RWPE1 (cell line): ENCODE data around the gene ADIPOQ.
"Not testable (repeated sequence)": the region's sequence is repeated elsewhere in the genome, so short reads cannot be mapped to it uniquely, and the experiment has no call there.

Experiments
- CTCF ChIA-PET: fragments of 350-600 bp; sonication (Branson Sonifier 250); formaldehyde crosslinking; extraction: SDS; loops from one replicate; lab custom pipeline; 2021; lab: Yijun Ruan, JAX
- POLR2A ChIA-PET: fragments of 400-600 bp; formaldehyde crosslinking; extraction: SDS; loops from one replicate; lab custom pipeline; 2020; ENCODE audit warnings: antibody characterized with exemption; ENCODE audit not compliant: low non-redundant PET; lab: Yijun Ruan, JAX
- DNase-seq: peaks from one replicate; pipeline ENCODE4 v3.0.0; 2012; ENCODE audit warnings: low spot score
- H3K27ac ChIP-seq: fragments of 450-650 bp; 2 replicates; pipeline ENCODE4 v1.5.1; 2017
- CTCF ChIP-seq: fragments of 450-650 bp; conservative IDR thresholded peaks from 2 replicates; pipeline ENCODE4 v1.5.1; 2017; ENCODE audit warnings: low read depth, mild to moderate bottlenecking

Gene ADIPOQ

GRCh38 chr3:186821429-186822387, 20.8 kb upstream of the ADIPOQ start:
- ChIA-PET CTCF (interaction anchor here (0.5 to 1.5 kb wide), 17 partner anchors 13 to 1415 kb away, joined by 3 to 17 read pairs (median 4); partner anchors contain the start of gene ST6GAL1), POLR2A (no interaction called here)
- H3K27ac ChIP-seq = no peak overlapping the region
- TF ChIP-seq CTCF = peak; percentile 75
- no peak for DNase-seq

GRCh38 chr3:186822388-186822759, 20.1 kb upstream of the ADIPOQ start:
- H3K27ac ChIP-seq, POLR2A ChIA-PET, DNase-seq: not testable (repeated sequence)
- CTCF ChIA-PET = interaction anchor here (0.6 to 1.5 kb wide), 9 partner anchors 18 to 207 kb away, joined by 3 to 17 read pairs (median 4); partner anchors contain the start of gene ST6GAL1

- ChIA-PET CTCF (no interaction called here), POLR2A (no interaction called here)
- no peak overlapping the region for H3K27ac ChIP-seq
- DNase-seq = no peak
- no peak for TF ChIP-seq CTCF
Measured at GRCh38 chr3:186823386-186823785, 19.1 kb upstream of the ADIPOQ start.

- ChIA-PET POLR2A (no interaction called here), CTCF (interaction anchor here (0.6 to 1.5 kb wide), 2 partner anchors 40 to 208 kb away, joined by 3 to 5 read pairs; no protein-coding TSS in a partner anchor)
- DNase-seq = no peak
- no peak for TF ChIP-seq CTCF
- H3K27ac ChIP-seq = no peak overlapping the region
Measured at GRCh38 chr3:186824430-186825139, 17.9 kb upstream of the ADIPOQ start.

- ChIA-PET CTCF (interaction anchor here (1.5 kb wide), 1 partner anchor 208 kb away, joined by 5 read pairs; no protein-coding TSS in a partner anchor), POLR2A (no interaction called here)
- DNase-seq = no peak
Measured at GRCh38 chr3:186825294-186825821, 17.2 kb upstream of the ADIPOQ start.

GRCh38 chr3:186825872-186826409, 16.6 kb upstream of the ADIPOQ start:
- CTCF ChIA-PET = no interaction called here
- POLR2A ChIA-PET = no interaction called here

More at GRCh38 chr3:186825294-186825821, 17.2 kb upstream of the ADIPOQ start:
- TF ChIP-seq CTCF = no peak
- H3K27ac ChIP-seq = no peak overlapping the region

More at GRCh38 chr3:186825872-186826409, 16.6 kb upstream of the ADIPOQ start:
- H3K27ac ChIP-seq = no peak overlapping the region
- no peak for DNase-seq
- TF ChIP-seq CTCF = no peak
